Measurements from ENCODE around the gene FOXF1. TPM values are rescaled to one million over a fixed set of nuclear protein-coding genes. Genes with fewer than 3 reads are reported as not detected.

FOXF1 gene
- total and polyA plus RNA-seq, 9 of the 15 experiments (the other 6 are each of a cell fraction or from before 2014, with no cell fraction given), result 0.04 TPM; not detected in 8

DNA sequence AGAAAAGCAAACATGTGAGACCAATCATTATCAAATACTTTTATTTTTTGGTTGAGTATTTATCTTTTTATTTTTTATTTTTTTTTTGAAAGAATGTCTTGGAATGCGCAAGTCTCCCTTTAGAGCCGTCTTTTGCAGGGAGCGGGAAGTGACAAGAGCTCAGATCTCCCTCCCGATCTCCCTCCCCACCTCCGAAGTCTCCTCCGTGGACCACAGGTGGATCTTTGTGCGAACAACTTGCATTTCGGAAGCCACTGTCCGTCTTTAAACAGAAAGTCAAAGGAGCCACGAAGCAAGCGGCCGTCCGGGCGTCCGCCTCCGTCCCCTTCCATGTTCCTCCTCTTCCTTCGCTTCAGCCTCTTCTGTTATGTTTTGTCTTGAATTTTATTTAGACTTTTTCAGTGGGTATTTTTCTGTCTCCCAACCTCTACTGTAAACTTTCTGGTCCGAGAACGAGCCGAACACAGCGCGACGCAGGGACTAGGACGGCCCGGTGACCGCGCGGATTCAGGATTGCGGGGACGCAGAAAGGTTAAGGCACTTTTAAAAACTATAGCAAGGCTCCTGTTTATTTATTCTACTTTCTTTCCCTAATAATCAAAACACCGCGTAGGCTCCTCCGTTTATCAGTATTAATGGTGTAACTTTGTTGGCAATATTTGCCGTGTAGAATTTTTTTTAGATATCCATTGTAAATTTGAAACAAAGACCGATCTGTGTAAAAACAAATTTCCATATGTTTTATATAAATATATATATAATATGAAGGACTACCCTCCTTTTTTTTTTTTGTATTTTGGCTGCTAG is 3.3 kb downstream of the FOXF1 start:
- Histone ChIP-seq H3K9me3 (replicated peaks; ENCODE audit: control insufficient read depth, insufficient read depth, low read depth, low read length) (no peaks in the 10 kb centered on the region), H3K9me1 (ENCODE audit: control insufficient read depth, insufficient read depth, low read length) (no peaks in the 10 kb centered on the region), H3K4me1 (replicated peaks in 1 of 2; ENCODE audit: control insufficient read depth in 2 of 2, insufficient read depth in 2 of 2, low read length in 2 of 2) (peaks cover 0 to 5% of the 10 kb centered on the region in 2 experiments; a peak in 2 of 5 replicates), H3K36me3 (ENCODE audit: control insufficient read depth, insufficient read depth, low read length) (no peaks in the 10 kb centered on the region), H3K4me2 (ENCODE audit: insufficient read depth, low read length) (no peak overlapping the region), H3K79me2 (ENCODE audit: control insufficient read depth, insufficient read depth, low read length) (no peaks in the 10 kb centered on the region), H4K20me1 (replicated peaks; ENCODE audit: control insufficient read depth, insufficient read depth, low read length) (peaks cover 3% of the 10 kb centered on the region; the same call in 1 of the 2 replicates), H3K27ac (ENCODE audit: extremely low read depth, low read depth, low read length) (no peak overlapping the region), H3K9ac (ENCODE audit: insufficient read depth in 1 of 2, low read depth in 2 of 2, low read length in 2 of 2) (no peak overlapping the region), H2AFZ (ENCODE audit: low read depth, low read length) (no peak overlapping the region), H3K4me3 (no peak overlapping the region), H3K27me3 (ENCODE audit: control insufficient read depth in 2 of 2, insufficient read depth in 2 of 2, low read length in 2 of 2) (peaks cover 28 to 59% of the 10 kb centered on the region in 2 experiments; a peak in 4 of 5 replicates)
- no peak for DNase-seq (ENCODE audit: extremely low read depth in 1 of 4, low spot score in 3 of 4)
- FAIRE-seq, result no peak
- ChIA-PET CTCF (ENCODE audit: low intra/inter-chr PET ratio) (no interaction called here), POLR2A (interaction anchor here (0.7 kb wide), 1 partner anchor 179 kb away, joined by 4 read pairs; no protein-coding TSS in a partner anchor)
- no peak for ATAC-seq
- no TSS peak for BruUV-seq (replicated peaks)
- 36% methylated on average over 28 of the region's 35 CpGs for WGBS (ENCODE audit: insufficient coverage, low coverage, missing lambda C conversion rate)
- TF ChIP-seq CEBPG (CRISPR knock-in tag; IDR thresholded peaks at IDR 0.05), result no peak
- TF ChIP-seq CEBPG (tag; conservative IDR thresholded peaks at IDR 0.05 in 1 of 2, IDR thresholded peaks at IDR 0.05 in 1 of 2), result no peak
- TF ChIP-seq HDGF (IDR thresholded peaks at IDR 0.05), result no peak
- no peak for TF ChIP-seq PTTG1 (tag; IDR thresholded peaks at IDR 0.05; ENCODE audit: low read depth)
- no peak for TF ChIP-seq LEF1 (IDR thresholded peaks at IDR 0.05)
- TF ChIP-seq, protein P1, sequence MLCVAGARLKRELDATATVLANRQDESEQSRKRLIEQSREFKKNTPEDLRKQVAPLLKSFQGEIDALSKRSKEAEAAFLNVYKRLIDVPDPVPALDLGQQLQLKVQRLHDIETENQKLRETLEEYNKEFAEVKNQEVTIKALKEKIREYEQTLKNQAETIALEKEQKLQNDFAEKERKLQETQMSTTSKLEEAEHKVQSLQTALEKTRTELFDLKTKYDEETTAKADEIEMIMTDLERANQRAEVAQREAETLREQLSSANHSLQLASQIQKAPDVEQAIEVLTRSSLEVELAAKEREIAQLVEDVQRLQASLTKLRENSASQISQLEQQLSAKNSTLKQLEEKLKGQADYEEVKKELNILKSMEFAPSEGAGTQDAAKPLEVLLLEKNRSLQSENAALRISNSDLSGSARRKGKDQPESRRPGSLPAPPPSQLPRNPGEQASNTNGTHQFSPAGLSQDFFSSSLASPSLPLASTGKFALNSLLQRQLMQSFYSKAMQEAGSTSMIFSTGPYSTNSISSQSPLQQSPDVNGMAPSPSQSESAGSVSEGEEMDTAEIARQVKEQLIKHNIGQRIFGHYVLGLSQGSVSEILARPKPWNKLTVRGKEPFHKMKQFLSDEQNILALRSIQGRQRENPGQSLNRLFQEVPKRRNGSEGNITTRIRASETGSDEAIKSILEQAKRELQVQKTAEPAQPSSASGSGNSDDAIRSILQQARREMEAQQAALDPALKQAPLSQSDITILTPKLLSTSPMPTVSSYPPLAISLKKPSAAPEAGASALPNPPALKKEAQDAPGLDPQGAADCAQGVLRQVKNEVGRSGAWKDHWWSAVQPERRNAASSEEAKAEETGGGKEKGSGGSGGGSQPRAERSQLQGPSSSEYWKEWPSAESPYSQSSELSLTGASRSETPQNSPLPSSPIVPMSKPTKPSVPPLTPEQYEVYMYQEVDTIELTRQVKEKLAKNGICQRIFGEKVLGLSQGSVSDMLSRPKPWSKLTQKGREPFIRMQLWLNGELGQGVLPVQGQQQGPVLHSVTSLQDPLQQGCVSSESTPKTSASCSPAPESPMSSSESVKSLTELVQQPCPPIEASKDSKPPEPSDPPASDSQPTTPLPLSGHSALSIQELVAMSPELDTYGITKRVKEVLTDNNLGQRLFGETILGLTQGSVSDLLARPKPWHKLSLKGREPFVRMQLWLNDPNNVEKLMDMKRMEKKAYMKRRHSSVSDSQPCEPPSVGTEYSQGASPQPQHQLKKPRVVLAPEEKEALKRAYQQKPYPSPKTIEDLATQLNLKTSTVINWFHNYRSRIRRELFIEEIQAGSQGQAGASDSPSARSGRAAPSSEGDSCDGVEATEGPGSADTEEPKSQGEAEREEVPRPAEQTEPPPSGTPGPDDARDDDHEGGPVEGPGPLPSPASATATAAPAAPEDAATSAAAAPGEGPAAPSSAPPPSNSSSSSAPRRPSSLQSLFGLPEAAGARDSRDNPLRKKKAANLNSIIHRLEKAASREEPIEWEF (CRISPR knock-in tag; IDR thresholded peaks at IDR 0.05), result no peak
- TF ChIP-seq FOXK1 (CRISPR knock-in tag; IDR thresholded peaks at IDR 0.05; ENCODE audit: borderline replicate concordance), result no peak
- intact Hi-C loops (cut with micrococcal nuclease) (loop anchor here (10.0 kb wide), 1 partner anchor 469 kb away; no protein-coding TSS in a partner anchor), in situ Hi-C loops (cut with MboI) (loop anchor here (10.0 kb wide), 2 partner anchors 469 to 689 kb away; no protein-coding TSS in a partner anchor)

All from K562 (cell line).